Esophagus muscularis mucosa (tissue), 3 donors: ENCODE measurements around the gene DIPK1A.

Source experiments
- POLR2AphosphoS5 ChIP-seq, 2 donors: sonication (generic); formaldehyde crosslinking; IDR thresholded peaks; one replicate each; pipeline ENCODE4 v1.6.1; 2017; ENCODE audit warnings: antibody characterized with exemption in 2 of 2
- TF ChIP-seq, protein P1 (sequence below), 3 experiments: fragments of 200-600 bp in 2 of 3; fragments of 450-650 bp in 1 of 3; sonication (generic) in 2 of 3; IDR thresholded peaks; one replicate each; pipeline ENCODE4 v1.5.1; 2017 to 2019; ENCODE audit warnings: antibody characterized with exemption in 3 of 3, mild to moderate bottlenecking in 2 of 3, moderate library complexity in 1 of 3

DNA sequence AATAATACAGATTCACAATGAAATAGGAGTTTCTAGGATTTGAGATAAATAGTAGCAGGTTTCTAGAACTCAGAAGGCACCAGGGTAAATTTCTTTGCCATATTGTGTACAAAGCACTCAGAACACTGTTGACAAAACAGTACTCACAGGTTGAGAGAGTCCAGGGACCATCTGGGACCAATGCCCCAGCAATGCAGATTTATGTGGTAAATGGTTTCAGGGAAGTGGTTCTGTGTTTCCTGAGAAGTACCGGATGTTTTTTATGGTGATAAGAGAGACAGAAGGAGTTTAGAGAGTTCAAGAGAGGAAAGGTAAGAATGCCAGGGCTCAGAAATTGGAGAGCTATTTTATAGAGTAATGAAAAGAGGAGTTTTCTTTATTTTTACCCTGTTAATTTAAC, 29.6 kb upstream of the DIPK1A start:
- TF ChIP-seq POLR2AphosphoS5 (IDR thresholded peaks at IDR 0.05) = no peak
- TF ChIP-seq, protein P1, sequence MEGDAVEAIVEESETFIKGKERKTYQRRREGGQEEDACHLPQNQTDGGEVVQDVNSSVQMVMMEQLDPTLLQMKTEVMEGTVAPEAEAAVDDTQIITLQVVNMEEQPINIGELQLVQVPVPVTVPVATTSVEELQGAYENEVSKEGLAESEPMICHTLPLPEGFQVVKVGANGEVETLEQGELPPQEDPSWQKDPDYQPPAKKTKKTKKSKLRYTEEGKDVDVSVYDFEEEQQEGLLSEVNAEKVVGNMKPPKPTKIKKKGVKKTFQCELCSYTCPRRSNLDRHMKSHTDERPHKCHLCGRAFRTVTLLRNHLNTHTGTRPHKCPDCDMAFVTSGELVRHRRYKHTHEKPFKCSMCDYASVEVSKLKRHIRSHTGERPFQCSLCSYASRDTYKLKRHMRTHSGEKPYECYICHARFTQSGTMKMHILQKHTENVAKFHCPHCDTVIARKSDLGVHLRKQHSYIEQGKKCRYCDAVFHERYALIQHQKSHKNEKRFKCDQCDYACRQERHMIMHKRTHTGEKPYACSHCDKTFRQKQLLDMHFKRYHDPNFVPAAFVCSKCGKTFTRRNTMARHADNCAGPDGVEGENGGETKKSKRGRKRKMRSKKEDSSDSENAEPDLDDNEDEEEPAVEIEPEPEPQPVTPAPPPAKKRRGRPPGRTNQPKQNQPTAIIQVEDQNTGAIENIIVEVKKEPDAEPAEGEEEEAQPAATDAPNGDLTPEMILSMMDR (IDR thresholded peaks at IDR 0.05) = no peak
